ENCODE measurements around the gene BMPER.

Gene BMPER

DNA sequence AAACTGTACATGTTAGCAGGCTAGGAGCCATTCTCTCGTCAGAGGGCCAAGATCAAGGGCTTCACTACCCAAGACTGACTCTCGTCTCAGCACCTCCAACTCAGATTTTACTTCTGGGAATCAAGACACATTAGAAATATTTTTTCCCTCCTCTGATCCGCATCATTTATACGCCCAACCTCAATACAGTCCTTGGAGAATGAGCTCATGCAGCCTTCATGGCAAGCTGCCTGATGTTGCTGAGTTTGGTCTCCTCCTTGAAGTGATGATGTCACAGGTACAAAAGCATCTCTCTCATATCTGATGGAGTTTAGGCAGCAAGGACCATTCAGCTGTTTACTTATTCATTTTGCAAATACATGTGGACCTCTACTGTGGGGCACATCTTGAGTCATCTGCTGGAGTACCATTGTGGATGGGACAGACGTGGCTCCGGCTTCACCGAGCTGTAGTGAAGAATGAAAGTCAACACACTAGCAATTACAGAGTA lies 114.0 kb downstream of the BMPER start:
- no peak for TF ChIP-seq TCF4 (CRISPR knock-in tag; IDR thresholded peaks at IDR 0.05; ENCODE audit: borderline replicate concordance)
- no peak for TF ChIP-seq TOX (CRISPR knock-in tag; IDR thresholded peaks at IDR 0.05; ENCODE audit: borderline replicate concordance)
- TF ChIP-seq ISL1 (CRISPR knock-in tag; IDR thresholded peaks at IDR 0.05) = no peak
- TF ChIP-seq ZC3H10 (CRISPR knock-in tag; IDR thresholded peaks at IDR 0.05) = no peak
- TF ChIP-seq CSDC2 (CRISPR knock-in tag; IDR thresholded peaks at IDR 0.05) = no peak
- TF ChIP-seq ZNF70 (CRISPR knock-in tag; IDR thresholded peaks at IDR 0.05) = no peak
- no peak for TF ChIP-seq POU6F1 (CRISPR knock-in tag; IDR thresholded peaks at IDR 0.05; ENCODE audit: borderline replicate concordance, low read depth)
- ATAC-seq = peak; percentile 15; the same call in 2 of the 3 replicates

DNA sequence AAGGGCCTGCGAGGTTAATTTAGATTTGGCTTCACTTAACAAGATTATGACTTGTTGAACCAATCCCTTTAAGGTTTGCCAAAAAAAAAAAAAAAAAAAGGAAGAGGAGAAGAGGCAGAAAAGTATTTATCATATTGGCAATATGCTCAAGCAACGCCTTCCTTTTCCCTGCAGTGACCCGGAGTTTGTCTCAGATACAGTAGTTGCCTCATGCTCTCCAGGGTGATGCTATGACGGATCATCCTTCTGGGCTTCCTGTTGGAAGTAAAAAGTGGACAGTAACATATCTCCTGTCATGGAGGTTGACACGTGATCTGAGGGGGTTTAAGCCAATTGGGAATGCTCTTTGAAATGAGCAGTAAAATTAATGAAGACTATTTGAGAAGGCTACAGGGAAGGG lies 117.3 kb downstream of the BMPER start:
- ATAC-seq = no peak
- no peak for TF ChIP-seq CREB5 (CRISPR knock-in tag; IDR thresholded peaks at IDR 0.05; ENCODE audit: low read depth)
- TF ChIP-seq, protein P1, sequence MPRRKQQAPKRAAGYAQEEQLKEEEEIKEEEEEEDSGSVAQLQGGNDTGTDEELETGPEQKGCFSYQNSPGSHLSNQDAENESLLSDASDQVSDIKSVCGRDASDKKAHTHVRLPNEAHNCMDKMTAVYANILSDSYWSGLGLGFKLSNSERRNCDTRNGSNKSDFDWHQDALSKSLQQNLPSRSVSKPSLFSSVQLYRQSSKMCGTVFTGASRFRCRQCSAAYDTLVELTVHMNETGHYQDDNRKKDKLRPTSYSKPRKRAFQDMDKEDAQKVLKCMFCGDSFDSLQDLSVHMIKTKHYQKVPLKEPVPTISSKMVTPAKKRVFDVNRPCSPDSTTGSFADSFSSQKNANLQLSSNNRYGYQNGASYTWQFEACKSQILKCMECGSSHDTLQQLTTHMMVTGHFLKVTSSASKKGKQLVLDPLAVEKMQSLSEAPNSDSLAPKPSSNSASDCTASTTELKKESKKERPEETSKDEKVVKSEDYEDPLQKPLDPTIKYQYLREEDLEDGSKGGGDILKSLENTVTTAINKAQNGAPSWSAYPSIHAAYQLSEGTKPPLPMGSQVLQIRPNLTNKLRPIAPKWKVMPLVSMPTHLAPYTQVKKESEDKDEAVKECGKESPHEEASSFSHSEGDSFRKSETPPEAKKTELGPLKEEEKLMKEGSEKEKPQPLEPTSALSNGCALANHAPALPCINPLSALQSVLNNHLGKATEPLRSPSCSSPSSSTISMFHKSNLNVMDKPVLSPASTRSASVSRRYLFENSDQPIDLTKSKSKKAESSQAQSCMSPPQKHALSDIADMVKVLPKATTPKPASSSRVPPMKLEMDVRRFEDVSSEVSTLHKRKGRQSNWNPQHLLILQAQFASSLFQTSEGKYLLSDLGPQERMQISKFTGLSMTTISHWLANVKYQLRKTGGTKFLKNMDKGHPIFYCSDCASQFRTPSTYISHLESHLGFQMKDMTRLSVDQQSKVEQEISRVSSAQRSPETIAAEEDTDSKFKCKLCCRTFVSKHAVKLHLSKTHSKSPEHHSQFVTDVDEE (CRISPR knock-in tag; IDR thresholded peaks at IDR 0.05) = no peak
- TF ChIP-seq TOX (CRISPR knock-in tag; IDR thresholded peaks at IDR 0.05; ENCODE audit: borderline replicate concordance) = no peak
- no peak for TF ChIP-seq TCF4 (CRISPR knock-in tag; IDR thresholded peaks at IDR 0.05; ENCODE audit: borderline replicate concordance)

DNA sequence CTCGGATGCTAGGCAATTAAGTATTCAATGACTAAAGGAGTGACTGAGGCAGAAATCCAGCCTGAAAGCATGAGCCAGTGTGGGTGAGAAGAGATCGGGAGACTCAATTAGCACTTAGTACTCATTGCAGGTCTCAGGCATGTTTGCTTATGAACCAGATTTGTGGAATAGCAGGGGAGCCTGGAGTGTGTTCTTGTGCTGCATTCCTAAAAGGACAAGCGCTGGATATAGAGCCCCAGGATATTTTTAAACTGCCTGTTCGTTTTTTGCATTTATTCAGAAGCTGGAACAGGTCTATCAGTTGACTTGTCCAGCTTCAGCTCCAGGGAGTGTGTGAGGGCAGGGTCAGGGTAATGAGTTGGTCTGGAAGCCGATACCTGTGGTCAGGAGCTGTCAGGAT lies 120.3 kb downstream of the BMPER start:
- TF ChIP-seq BACH2 (CRISPR knock-in tag; IDR thresholded peaks at IDR 0.05; ENCODE audit: borderline replicate concordance) (no peak), CSRNP3 (CRISPR knock-in tag; IDR thresholded peaks at IDR 0.05) (no peak), ZNF8 (CRISPR knock-in tag; IDR thresholded peaks at IDR 0.05) (no peak), PATZ1 (CRISPR knock-in tag; IDR thresholded peaks at IDR 0.05; ENCODE audit: borderline replicate concordance) (no peak), POU6F1 (CRISPR knock-in tag; IDR thresholded peaks at IDR 0.05; ENCODE audit: borderline replicate concordance, low read depth) (no peak), ARNTL (CRISPR knock-in tag; IDR thresholded peaks at IDR 0.05; ENCODE audit: borderline replicate concordance, low read depth) (no peak), ESRRG (CRISPR knock-in tag; IDR thresholded peaks at IDR 0.05) (no peak), SNAI2 (CRISPR knock-in tag; IDR thresholded peaks at IDR 0.05) (no peak), OSR1 (CRISPR knock-in tag; IDR thresholded peaks at IDR 0.05) (no peak), TCF4 (CRISPR knock-in tag; IDR thresholded peaks at IDR 0.05; ENCODE audit: borderline replicate concordance) (no peak), TOX (CRISPR knock-in tag; IDR thresholded peaks at IDR 0.05; ENCODE audit: borderline replicate concordance) (no peak), CREB5 (CRISPR knock-in tag; IDR thresholded peaks at IDR 0.05; ENCODE audit: low read depth) (no peak), ZC3H10 (CRISPR knock-in tag; IDR thresholded peaks at IDR 0.05) (no peak), ZFP3 (CRISPR knock-in tag; IDR thresholded peaks at IDR 0.05) (no peak), CSDC2 (CRISPR knock-in tag; IDR thresholded peaks at IDR 0.05) (no peak), GLIS3 (CRISPR knock-in tag; IDR thresholded peaks at IDR 0.05) (no peak), RARB (CRISPR knock-in tag; IDR thresholded peaks at IDR 0.05) (no peak), ZNF70 (CRISPR knock-in tag; IDR thresholded peaks at IDR 0.05) (no peak)
- TF ChIP-seq, protein P1 (CRISPR knock-in tag; IDR thresholded peaks at IDR 0.05) = no peak
- ATAC-seq = no peak

Measured in SK-N-SH treated with all-trans-retinoic acid at 6 μM for 48 hours (cell line).